ENCODE measurements around the gene LINS1.
A peak's percentile ranks its signal among the peaks of the same experiment; 100 is the strongest.

LINS1 gene

DNA sequence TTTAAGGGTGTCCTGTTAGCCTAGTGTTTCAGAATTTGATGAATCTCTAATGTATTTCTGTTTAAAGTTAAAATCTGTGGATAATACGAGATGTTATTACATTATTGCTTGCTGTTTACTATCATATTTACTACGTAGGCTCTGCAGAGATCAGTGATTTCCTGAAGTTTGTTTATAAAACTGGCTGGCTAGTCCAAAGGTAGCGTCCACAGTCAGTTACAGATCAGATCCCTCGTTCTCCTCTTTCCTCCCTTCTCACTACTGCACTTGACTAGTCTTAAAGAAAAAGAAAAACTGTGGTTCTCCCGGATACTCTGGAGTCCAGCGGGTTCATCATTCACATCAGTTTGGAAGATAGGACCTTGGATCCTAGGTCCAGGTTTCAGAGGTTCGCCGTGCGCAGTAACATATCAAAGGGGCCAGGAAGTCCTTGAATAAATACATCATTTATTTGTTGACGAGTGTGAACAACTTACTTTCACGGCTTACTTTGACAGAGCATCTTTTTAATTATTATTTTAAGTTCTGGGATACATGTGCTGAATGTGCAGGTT lies 36.3 kb upstream of the LINS1 start:
- H3K4me3 ChIP-seq (ENCODE audit: insufficient read length, low read depth), result no peak overlapping the region
- DNase-seq (ENCODE audit: low read depth, low spot score), result no peak
- TF ChIP-seq YY1 (IDR thresholded peaks at IDR 0.05; ENCODE audit: insufficient read depth, insufficient read length), result no peak
- no peak for TF ChIP-seq ZNF274 (IDR thresholded peaks at IDR 0.05; ENCODE audit: low read depth, low read length)
- TF ChIP-seq SUZ12 (IDR thresholded peaks at IDR 0.05; ENCODE audit: extremely low read depth, insufficient read depth, insufficient read length), result no peak

GRCh38 chr15:100635406-100636071 lies 33.6 kb upstream of the LINS1 start:
- Histone ChIP-seq H3K36me3 (ENCODE audit: insufficient read depth, insufficient read length, low read length) (peaks cover 19% of the 10 kb centered on the region), H3K4me3 (ENCODE audit: insufficient read length, low read depth) (no peak overlapping the region), H3K27me3 (ENCODE audit: insufficient read depth, insufficient read length) (no peaks in the 10 kb centered on the region), H3K9me3 (ENCODE audit: insufficient read depth, low read length) (no peaks in the 10 kb centered on the region), H3K9ac (ENCODE audit: insufficient read length, low read depth) (no peak overlapping the region), H3K4me1 (ENCODE audit: insufficient read depth, insufficient read length) (peaks cover 4% of the 10 kb centered on the region)
- DNase-seq (ENCODE audit: low read depth, low spot score), result peak; percentile 38
- TF ChIP-seq YY1 (IDR thresholded peaks at IDR 0.05; ENCODE audit: insufficient read depth, insufficient read length) (no peak), SUZ12 (IDR thresholded peaks at IDR 0.05; ENCODE audit: extremely low read depth, insufficient read depth, insufficient read length) (no peak), ZNF274 (IDR thresholded peaks at IDR 0.05; ENCODE audit: low read depth, low read length) (no peak)

More for the DNA sequence above, 36.3 kb upstream of the LINS1 start:
- Histone ChIP-seq H3K36me3 (ENCODE audit: insufficient read depth, insufficient read length, low read length) (no peaks in the 10 kb centered on the region), H3K9ac (ENCODE audit: insufficient read length, low read depth) (no peak overlapping the region), H3K27me3 (ENCODE audit: insufficient read depth, insufficient read length) (no peaks in the 10 kb centered on the region), H3K9me3 (ENCODE audit: insufficient read depth, low read length) (no peaks in the 10 kb centered on the region), H3K4me1 (ENCODE audit: insufficient read depth, insufficient read length) (peaks cover 4% of the 10 kb centered on the region)

GRCh38 chr15:100633763-100634075 lies 31.7 kb upstream of the LINS1 start:
- Histone ChIP-seq H3K4me1 (ENCODE audit: insufficient read depth, insufficient read length) (peaks cover 4% of the 10 kb centered on the region), H3K9me3 (ENCODE audit: insufficient read depth, low read length) (no peaks in the 10 kb centered on the region), H3K9ac (ENCODE audit: insufficient read length, low read depth) (no peak overlapping the region), H3K27me3 (ENCODE audit: insufficient read depth, insufficient read length) (no peaks in the 10 kb centered on the region), H3K4me3 (ENCODE audit: insufficient read length, low read depth) (no peak overlapping the region), H3K36me3 (ENCODE audit: insufficient read depth, insufficient read length, low read length) (peaks cover 35% of the 10 kb centered on the region)
- TF ChIP-seq SUZ12 (IDR thresholded peaks at IDR 0.05; ENCODE audit: extremely low read depth, insufficient read depth, insufficient read length), result no peak
- TF ChIP-seq YY1 (IDR thresholded peaks at IDR 0.05; ENCODE audit: insufficient read depth, insufficient read length), result no peak
- no peak for TF ChIP-seq ZNF274 (IDR thresholded peaks at IDR 0.05; ENCODE audit: low read depth, low read length)
- DNase-seq (ENCODE audit: low read depth, low spot score), result no peak

DNA sequence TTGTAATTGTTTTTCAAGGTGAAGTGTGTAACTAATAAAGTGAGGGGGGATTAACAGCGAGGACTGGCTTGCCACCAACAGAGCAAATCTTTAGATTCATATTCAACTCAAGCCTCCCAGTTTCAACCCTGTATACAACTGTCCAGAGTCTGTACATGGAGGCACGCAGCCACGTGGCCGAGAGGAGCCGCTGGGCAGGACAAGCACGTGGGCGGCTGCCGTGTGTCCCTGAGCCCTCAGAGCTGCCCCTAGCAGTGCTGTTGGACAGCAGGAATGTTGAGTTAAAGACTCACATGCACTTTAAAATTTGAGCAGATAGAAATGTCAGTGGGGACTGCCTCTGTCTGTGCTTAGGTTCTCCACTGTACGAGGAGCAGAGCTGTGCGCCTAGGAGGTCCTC lies 29.8 kb upstream of the LINS1 start:
- Histone ChIP-seq H3K36me3 (ENCODE audit: insufficient read depth, insufficient read length, low read length) (peaks cover 35% of the 10 kb centered on the region), H3K9ac (ENCODE audit: insufficient read length, low read depth) (no peak overlapping the region), H3K4me1 (ENCODE audit: insufficient read depth, insufficient read length) (peaks cover 4% of the 10 kb centered on the region), H3K27me3 (ENCODE audit: insufficient read depth, insufficient read length) (no peaks in the 10 kb centered on the region), H3K4me3 (ENCODE audit: insufficient read length, low read depth) (no peak overlapping the region), H3K9me3 (ENCODE audit: insufficient read depth, low read length) (no peaks in the 10 kb centered on the region)
- no peak for TF ChIP-seq YY1 (IDR thresholded peaks at IDR 0.05; ENCODE audit: insufficient read depth, insufficient read length)
- no peak for TF ChIP-seq ZNF274 (IDR thresholded peaks at IDR 0.05; ENCODE audit: low read depth, low read length)
- DNase-seq (ENCODE audit: low read depth, low spot score), result no peak

DNA sequence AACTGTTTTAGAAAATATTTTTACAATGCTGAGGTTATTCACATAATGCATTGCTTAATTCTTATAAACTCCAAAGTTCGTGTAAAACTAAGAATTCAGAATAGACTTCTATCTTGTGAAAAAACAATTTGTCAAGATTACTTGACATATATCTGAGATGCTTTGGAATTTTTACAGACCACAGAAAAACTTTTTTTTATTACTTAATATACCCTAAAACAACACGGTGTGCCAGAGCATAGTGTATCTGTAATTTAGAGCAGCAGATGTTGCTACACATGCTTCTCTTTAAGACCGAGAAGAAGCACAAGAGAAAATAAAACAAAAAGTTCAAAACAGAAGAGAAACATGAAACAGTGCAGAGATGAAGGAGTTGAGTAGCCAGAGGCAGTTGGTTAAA lies 26.8 kb upstream of the LINS1 start:
- no peaks in the 10 kb centered on the region for H3K27me3 ChIP-seq (ENCODE audit: insufficient read depth, insufficient read length)
- H3K9ac ChIP-seq (ENCODE audit: insufficient read length, low read depth), result no peak overlapping the region
- no peak for DNase-seq (ENCODE audit: low read depth, low spot score)
- H3K4me1 ChIP-seq (ENCODE audit: insufficient read depth, insufficient read length), result no peaks in the 10 kb centered on the region
- no peak for TF ChIP-seq SUZ12 (IDR thresholded peaks at IDR 0.05; ENCODE audit: extremely low read depth, insufficient read depth, insufficient read length)
- H3K36me3 ChIP-seq (ENCODE audit: insufficient read depth, insufficient read length, low read length), result peaks cover 35% of the 10 kb centered on the region
- H3K4me3 ChIP-seq (ENCODE audit: insufficient read length, low read depth), result no peak overlapping the region
- H3K9me3 ChIP-seq (ENCODE audit: insufficient read depth, low read length), result no peaks in the 10 kb centered on the region

GRCh38 chr15:100627789-100628395 lies 25.9 kb upstream of the LINS1 start:
- Histone ChIP-seq H3K4me1 (ENCODE audit: insufficient read depth, insufficient read length) (no peaks in the 10 kb centered on the region), H3K36me3 (ENCODE audit: insufficient read depth, insufficient read length, low read length) (peaks cover 35% of the 10 kb centered on the region), H3K9me3 (ENCODE audit: insufficient read depth, low read length) (no peaks in the 10 kb centered on the region), H3K9ac (ENCODE audit: insufficient read length, low read depth) (no peak overlapping the region), H3K4me3 (ENCODE audit: insufficient read length, low read depth) (no peak overlapping the region), H3K27me3 (ENCODE audit: insufficient read depth, insufficient read length) (no peaks in the 10 kb centered on the region)
- TF ChIP-seq SUZ12 (IDR thresholded peaks at IDR 0.05; ENCODE audit: extremely low read depth, insufficient read depth, insufficient read length), result no peak
- no peak for TF ChIP-seq ZNF274 (IDR thresholded peaks at IDR 0.05; ENCODE audit: low read depth, low read length)
- TF ChIP-seq YY1 (IDR thresholded peaks at IDR 0.05; ENCODE audit: insufficient read depth, insufficient read length), result no peak
- peak; percentile 58 for DNase-seq (ENCODE audit: low read depth, low spot score)

DNA sequence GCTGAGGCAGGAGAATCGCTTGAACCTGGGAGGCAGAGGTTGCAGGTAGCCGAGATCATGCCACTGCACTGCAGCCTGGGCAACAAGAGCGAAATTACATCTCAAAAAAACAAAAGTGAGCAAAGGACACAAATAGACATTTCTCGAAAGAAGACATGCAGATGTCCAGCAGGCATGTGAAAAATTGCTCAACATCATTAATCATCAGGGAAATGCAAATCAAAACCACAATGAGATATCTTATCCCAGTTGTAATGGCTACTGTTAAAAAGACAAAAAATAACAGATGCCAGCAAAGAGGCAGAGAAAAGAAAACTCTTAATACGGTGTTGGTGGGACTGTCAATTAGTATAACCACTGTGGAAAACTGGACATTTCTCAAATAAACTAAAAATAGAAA lies 21.3 kb upstream of the LINS1 start:
- H3K9me3 ChIP-seq (ENCODE audit: insufficient read depth, low read length), result no peaks in the 10 kb centered on the region
- DNase-seq (ENCODE audit: low read depth, low spot score), result no peak
- TF ChIP-seq SUZ12 (IDR thresholded peaks at IDR 0.05; ENCODE audit: extremely low read depth, insufficient read depth, insufficient read length), result no peak
- no peak for TF ChIP-seq ZNF274 (IDR thresholded peaks at IDR 0.05; ENCODE audit: low read depth, low read length)
- no peak for TF ChIP-seq YY1 (IDR thresholded peaks at IDR 0.05; ENCODE audit: insufficient read depth, insufficient read length)
- H3K27me3 ChIP-seq (ENCODE audit: insufficient read depth, insufficient read length), result no peaks in the 10 kb centered on the region
- peaks cover 15% of the 10 kb centered on the region for H3K36me3 ChIP-seq (ENCODE audit: insufficient read depth, insufficient read length, low read length)
- no peak overlapping the region for H3K9ac ChIP-seq (ENCODE audit: insufficient read length, low read depth)
- no peak overlapping the region for H3K4me3 ChIP-seq (ENCODE audit: insufficient read length, low read depth)
- H3K4me1 ChIP-seq (ENCODE audit: insufficient read depth, insufficient read length), result no peaks in the 10 kb centered on the region
